Measurements from ENCODE around the gene SLC26A1.

GRCh38 chr4:951594-952468, 41.4 kb downstream of the SLC26A1 start:
- TF ChIP-seq CTCF (IDR thresholded peaks at IDR 0.05) (no peak), POLR2A (IDR thresholded peaks at IDR 0.05) (no peak), POLR2AphosphoS5 (IDR thresholded peaks at IDR 0.05; ENCODE audit: insufficient read depth in 1 of 2, low read depth in 1 of 2) (no peak)
